ENCODE results near the gene BLID. TPM values are rescaled to one million over a fixed set of nuclear protein-coding genes. Genes with fewer than 3 reads are reported as not detected.
A peak's percentile ranks its signal among the peaks of the same experiment; 100 is the strongest.

BLID gene
- total RNA-seq, 4 donors from 2014 or later = 0.66 TPM; not detected in 3

DNA sequence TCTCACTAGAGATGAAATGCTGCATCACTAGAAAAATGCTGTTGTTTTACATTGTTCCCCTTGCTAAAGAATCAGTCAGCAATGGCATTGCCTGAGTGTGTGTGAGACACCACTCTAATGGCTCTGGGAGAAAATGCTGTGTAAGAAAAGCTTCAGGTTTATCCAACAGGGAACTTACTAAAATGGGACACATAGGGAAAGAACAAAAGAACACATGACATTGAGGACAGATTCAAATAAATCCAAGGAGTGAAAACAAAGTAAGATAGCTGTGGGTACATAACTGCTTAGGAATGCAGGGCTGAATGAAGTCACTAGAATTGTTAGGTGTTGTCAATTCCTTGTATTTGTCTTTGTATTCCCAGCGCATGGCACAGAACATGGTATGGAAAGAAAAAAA is 24.2 kb downstream of the BLID start:
- Histone ChIP-seq H3K4me3 (no peak overlapping the region), H3K36me3 (peaks cover 0 to 10% of the 10 kb centered on the region in 2 donors), H3K9me3 (no peaks in the 10 kb centered on the region), H3K4me1 (peaks cover 11 to 13% of the 10 kb centered on the region in 2 donors), H3K27me3 (no peaks in the 10 kb centered on the region), H3K27ac (no peak overlapping the region)
- no peak for TF ChIP-seq POLR2A (IDR thresholded peaks at IDR 0.05)
- TF ChIP-seq, protein P1, sequence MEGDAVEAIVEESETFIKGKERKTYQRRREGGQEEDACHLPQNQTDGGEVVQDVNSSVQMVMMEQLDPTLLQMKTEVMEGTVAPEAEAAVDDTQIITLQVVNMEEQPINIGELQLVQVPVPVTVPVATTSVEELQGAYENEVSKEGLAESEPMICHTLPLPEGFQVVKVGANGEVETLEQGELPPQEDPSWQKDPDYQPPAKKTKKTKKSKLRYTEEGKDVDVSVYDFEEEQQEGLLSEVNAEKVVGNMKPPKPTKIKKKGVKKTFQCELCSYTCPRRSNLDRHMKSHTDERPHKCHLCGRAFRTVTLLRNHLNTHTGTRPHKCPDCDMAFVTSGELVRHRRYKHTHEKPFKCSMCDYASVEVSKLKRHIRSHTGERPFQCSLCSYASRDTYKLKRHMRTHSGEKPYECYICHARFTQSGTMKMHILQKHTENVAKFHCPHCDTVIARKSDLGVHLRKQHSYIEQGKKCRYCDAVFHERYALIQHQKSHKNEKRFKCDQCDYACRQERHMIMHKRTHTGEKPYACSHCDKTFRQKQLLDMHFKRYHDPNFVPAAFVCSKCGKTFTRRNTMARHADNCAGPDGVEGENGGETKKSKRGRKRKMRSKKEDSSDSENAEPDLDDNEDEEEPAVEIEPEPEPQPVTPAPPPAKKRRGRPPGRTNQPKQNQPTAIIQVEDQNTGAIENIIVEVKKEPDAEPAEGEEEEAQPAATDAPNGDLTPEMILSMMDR (IDR thresholded peaks at IDR 0.05 in 4 of 5, conservative IDR thresholded peaks at IDR 0.05 in 1 of 5) = no peak
- in situ Hi-C loops (cut with MboI; ENCODE audit: low sequenced_read_pairs in 4 of 4) (loop anchor here in 3 of 4 donors (5.0 to 10.0 kb wide), 3 partner anchors 113 to 437 kb away; no protein-coding TSS in a partner anchor), intact Hi-C loops (cut with DNase I; ENCODE audit: low total_unique reads) (loop anchor here (10.0 kb wide), 1 partner anchor 797 kb away; the partner anchor contains the start of gene SC5D)
- no peak for DNase-seq
- ATAC-seq = no peak

DNA sequence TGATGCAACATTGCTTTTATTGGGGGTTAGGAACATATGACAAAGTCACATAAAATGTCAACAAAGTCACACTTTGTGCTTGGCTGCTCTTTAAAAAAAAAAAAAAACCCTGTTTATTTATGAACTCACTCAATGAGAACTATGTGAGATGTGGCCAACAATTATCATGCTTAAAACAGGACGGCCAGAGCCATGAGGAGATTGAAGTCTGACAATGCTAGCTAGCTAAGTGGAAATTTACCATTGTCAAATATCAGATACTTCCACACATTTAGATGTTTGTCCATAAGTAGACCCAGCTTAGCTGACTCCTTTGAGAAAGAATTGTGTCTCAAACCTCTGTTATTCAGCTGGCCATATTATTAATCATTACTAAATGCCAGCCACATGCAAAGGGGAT is 26.9 kb downstream of the BLID start:
- Histone ChIP-seq H3K4me1 (peaks cover 12 to 20% of the 10 kb centered on the region in 2 donors), H3K4me3 (no peak overlapping the region), H3K36me3 (peaks cover 0 to 10% of the 10 kb centered on the region in 2 donors), H3K27me3 (no peaks in the 10 kb centered on the region), H3K27ac (peak overlapping the region in 2 of 4 donors; percentile 28 to 45), H3K9me3 (no peaks in the 10 kb centered on the region)
- ATAC-seq (peak; percentile 26 to 35), DNase-seq (no peak)
- TF ChIP-seq, protein P1 (IDR thresholded peaks at IDR 0.05 in 4 of 5, conservative IDR thresholded peaks at IDR 0.05 in 1 of 5) = no peak
- no peak for TF ChIP-seq POLR2A (IDR thresholded peaks at IDR 0.05)
- in situ Hi-C loops (cut with MboI; ENCODE audit: low sequenced_read_pairs in 4 of 4) = no loop called here
- intact Hi-C loops (cut with DNase I; ENCODE audit: low total_unique reads) = no loop called here

DNA sequence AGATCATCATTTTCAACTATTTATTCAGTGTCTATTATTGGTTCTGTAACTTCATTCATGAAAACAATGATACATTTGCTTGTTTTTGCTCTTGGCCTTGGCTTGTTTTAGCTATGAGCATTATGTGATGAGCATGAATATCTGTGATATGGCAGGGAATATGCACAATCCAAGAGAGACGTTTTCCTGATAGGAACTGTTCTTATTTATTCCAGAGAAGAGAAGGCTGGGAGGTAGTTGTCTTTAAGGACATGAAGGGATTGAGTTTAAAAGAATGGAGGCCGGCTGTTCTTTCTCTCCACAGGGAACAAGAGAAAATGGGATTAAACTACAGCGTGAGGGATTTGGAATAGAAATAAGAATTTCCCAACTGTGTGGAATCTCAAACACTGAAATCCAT is 30.3 kb downstream of the BLID start:
- ATAC-seq = peak in 1 of 2 donors; percentile 9
- Histone ChIP-seq H3K4me3 (no peak overlapping the region), H3K27me3 (no peaks in the 10 kb centered on the region), H3K4me1 (peaks cover 12% of the 10 kb centered on the region in 2 donors), H3K36me3 (peaks cover 0 to under 1% of the 10 kb centered on the region in 2 donors), H3K27ac (peak overlapping the region in 3 of 4 donors; percentile 19 to 55 (median 50)), H3K9me3 (no peaks in the 10 kb centered on the region)
- TF ChIP-seq, protein P1 (IDR thresholded peaks at IDR 0.05 in 4 of 5, conservative IDR thresholded peaks at IDR 0.05 in 1 of 5) = no peak
- no peak for TF ChIP-seq POLR2A (IDR thresholded peaks at IDR 0.05)
- in situ Hi-C loops (cut with MboI; ENCODE audit: low sequenced_read_pairs in 4 of 4) (no loop called here), intact Hi-C loops (cut with DNase I; ENCODE audit: low total_unique reads) (no loop called here)
- no peak for DNase-seq

DNA sequence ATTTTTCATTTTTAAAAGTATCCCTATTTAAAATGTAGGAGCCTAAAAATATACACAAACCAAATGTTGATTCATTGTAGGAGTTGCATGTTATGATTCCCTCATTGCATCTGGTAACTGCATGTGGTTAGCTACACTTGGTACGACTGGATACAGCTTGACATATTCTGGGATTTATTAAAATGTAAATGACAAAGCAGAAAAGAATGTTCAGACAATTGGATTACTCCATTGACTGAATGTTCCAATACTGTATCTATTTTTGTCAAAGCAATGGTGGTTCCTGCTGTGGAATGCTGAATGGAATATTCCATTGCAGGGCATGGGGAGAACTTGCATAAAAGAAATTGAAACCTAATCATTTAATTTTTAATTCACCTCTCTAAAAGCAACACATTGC is 30.8 kb downstream of the BLID start:
- H3K4me3 ChIP-seq = no peak overlapping the region
- no peaks in the 10 kb centered on the region for H3K9me3 ChIP-seq
- TF ChIP-seq POLR2A (IDR thresholded peaks at IDR 0.05) = no peak
- TF ChIP-seq, protein P1 (IDR thresholded peaks at IDR 0.05 in 4 of 5, conservative IDR thresholded peaks at IDR 0.05 in 1 of 5) = no peak
- DNase-seq = no peak
- H3K27ac ChIP-seq = peak overlapping the region in 3 of 4 donors; percentile 19 to 55 (median 50)
- peaks cover 12% of the 10 kb centered on the region in 2 donors for H3K4me1 ChIP-seq
- intact Hi-C loops (cut with DNase I; ENCODE audit: low total_unique reads) (no loop called here), in situ Hi-C loops (cut with MboI; ENCODE audit: low sequenced_read_pairs in 4 of 4) (no loop called here)
- H3K27me3 ChIP-seq = no peaks in the 10 kb centered on the region
- ATAC-seq = peak; percentile 70 to 88
- H3K36me3 ChIP-seq = no peaks in the 10 kb centered on the region

DNA sequence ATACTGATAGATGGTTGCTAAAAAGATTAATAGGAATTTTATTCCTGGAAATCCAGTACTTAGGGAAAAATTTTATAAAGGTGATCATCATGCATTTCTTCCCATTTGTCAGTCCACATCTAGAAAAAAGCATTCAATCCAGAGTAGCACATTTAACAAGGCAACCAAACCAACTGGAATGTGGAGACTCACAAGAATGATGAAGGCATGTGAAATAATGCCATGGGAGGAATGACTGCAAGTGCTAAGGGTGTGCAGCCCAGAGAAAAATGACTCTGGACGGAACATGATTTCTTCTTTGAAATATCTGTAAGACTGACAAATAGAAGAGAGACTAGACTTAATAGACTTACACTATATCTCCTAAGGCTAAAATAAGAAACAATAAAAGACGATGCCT is 33.8 kb downstream of the BLID start:
- H3K4me3 ChIP-seq = no peak overlapping the region
- intact Hi-C loops (cut with DNase I; ENCODE audit: low total_unique reads) = no loop called here
- peaks cover 12% of the 10 kb centered on the region in 2 donors for H3K4me1 ChIP-seq
- DNase-seq (no peak), ATAC-seq (no peak)
- no peaks in the 10 kb centered on the region for H3K27me3 ChIP-seq
- no peak for TF ChIP-seq POLR2A (IDR thresholded peaks at IDR 0.05)
- TF ChIP-seq, protein P1 (IDR thresholded peaks at IDR 0.05 in 4 of 5, conservative IDR thresholded peaks at IDR 0.05 in 1 of 5) = no peak
- H3K9me3 ChIP-seq = no peaks in the 10 kb centered on the region
- no peaks in the 10 kb centered on the region for H3K36me3 ChIP-seq
- in situ Hi-C loops (cut with MboI; ENCODE audit: low sequenced_read_pairs in 4 of 4) = no loop called here
- no peak overlapping the region for H3K27ac ChIP-seq

All from gastrocnemius medialis (tissue), 4 donors.